Measurements from ENCODE around the gene CANT1.
"Not testable (repeated sequence)": the region's sequence is repeated elsewhere in the genome, so short reads cannot be mapped to it uniquely, and the experiment has no call there.

The CANT1 gene

DNA sequence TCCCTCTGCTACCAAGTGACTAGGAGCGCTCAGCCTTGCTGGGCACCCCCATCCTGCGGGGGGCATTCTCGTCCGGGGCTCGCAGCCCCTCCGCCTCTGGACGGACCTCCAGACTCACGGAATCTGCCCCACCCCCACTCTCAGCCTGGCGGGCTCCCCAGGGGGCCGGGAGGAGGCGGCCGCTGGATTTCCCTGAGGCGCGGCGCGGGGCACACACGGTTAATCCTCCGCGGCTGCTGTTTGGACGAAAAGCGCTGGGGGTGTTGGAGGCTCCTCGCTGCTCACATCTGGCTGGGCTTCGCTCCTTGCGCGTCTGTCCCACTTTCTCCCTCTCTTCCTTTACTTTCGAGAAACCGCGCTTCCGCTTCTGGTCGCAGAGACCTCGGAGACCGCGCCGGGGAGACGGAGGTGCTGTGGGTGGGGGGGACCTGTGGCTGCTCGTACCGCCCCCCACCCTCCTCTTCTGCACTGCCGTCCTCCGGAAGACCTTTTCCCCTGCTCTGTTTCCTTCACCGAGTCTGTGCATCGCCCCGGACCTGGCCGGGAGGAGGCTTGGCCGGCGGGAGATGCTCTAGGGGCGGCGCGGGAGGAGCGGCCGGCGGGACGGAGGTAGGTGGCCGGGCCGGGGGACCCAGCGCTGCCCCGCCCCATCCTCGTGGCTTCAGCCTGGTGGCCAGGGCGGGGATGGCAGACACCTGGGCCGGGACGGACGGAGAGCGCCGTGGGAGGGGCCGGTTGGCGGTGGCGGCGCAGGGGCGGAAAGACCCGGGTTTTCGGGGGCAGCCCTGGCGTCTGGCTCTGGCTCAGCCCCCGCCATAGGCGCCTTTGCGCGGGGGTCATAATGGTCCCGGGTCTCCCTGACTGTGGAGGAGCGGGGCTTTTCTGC is 14.6 kb upstream of the CANT1 start, which contains the start of gene C1QTNF1:
Gene C1QTNF1 (plus strand): TSS at position 284 of the 886 bp plus-strand sequence. CDS start 19,800 bp downstream, outside the sequence.
- H3K9me3 ChIP-seq (ENCODE audit: control insufficient read depth in 1 of 2, low read length in 2 of 2): no peaks in the 10 kb centered on the region
- no peak within 1 kb of the TSS for H3K27ac ChIP-seq (ENCODE audit: low read length)
- H3K4me3 ChIP-seq (ENCODE audit: low read depth in 1 of 2, low read length in 2 of 2): peak within 1 kb of the TSS; percentile 59 to 77
- peaks cover 18 to 47% of the 10 kb centered on the region in 2 donors for H3K4me1 ChIP-seq (ENCODE audit: control insufficient read depth in 1 of 2, insufficient read depth in 2 of 2, low read length in 2 of 2)
- no peaks in the 10 kb centered on the region for H3K27me3 ChIP-seq (ENCODE audit: low read depth, low read length)
- no peaks in the 10 kb centered on the region for H3K36me3 ChIP-seq (ENCODE audit: control insufficient read depth in 1 of 2, insufficient read depth in 2 of 2, low read length in 2 of 2)

DNA sequence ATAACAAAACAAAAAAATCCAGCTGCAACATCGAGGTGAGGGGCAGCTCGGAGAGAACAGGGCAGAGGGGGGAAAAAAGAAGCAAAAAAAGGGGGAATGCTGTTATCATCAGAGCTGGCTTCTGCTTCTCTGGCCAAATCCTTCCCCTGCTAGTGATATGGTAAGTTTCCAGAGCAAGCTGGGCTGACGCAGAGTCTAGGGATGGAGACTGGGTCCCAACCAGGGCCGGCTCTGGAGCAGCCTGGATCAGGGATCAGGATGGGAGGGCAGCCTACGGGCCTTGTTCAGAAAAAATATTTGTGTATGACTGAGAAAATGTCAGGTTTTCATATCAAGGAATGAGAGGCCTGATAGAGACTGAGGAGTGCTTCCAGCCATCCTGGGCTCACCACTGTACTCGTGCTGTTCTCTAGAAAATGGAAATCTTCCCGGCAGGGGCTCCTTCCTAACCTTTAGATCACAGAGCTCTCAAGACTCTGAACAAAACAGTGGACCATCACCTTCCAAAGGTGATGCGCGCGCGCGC is 13.7 kb upstream of the CANT1 start:
- no peaks in the 10 kb centered on the region for H3K36me3 ChIP-seq (ENCODE audit: control insufficient read depth in 1 of 2, insufficient read depth in 2 of 2, low read length in 2 of 2)
- H3K4me1 ChIP-seq (ENCODE audit: control insufficient read depth in 1 of 2, insufficient read depth in 2 of 2, low read length in 2 of 2): peaks cover 18 to 47% of the 10 kb centered on the region in 2 donors
- peak overlapping the region in 1 of 2 donors; percentile 77 for H3K4me3 ChIP-seq (ENCODE audit: low read depth in 1 of 2, low read length in 2 of 2)

DNA sequence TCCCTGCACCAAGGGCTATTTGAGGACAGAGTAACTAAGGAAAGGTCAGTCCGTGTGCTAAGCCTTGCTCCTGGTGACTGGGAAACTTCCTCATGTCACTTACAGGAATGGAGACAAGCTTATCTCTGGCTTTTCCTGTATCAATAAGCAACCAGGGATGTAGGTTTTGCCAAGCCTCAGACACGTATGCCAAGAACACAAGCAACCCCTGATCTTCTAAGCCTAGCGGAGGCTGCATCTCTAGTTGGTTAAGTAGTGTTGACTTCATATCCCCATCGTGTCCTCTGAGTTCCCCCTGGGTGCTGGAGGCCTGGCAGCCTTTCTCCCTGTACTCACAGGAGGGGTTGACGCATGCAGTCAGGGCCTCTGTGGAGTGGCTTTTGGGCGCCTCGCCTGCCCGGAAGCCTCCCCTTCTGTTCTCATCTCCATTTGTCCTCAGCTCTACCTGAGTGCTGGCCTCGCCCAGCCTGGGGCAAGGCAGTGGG is 13.0 kb upstream of the CANT1 start:
- Histone ChIP-seq H3K9me3 (ENCODE audit: control insufficient read depth in 1 of 2, low read length in 2 of 2) (no peaks in the 10 kb centered on the region), H3K27ac (ENCODE audit: low read length) (peak overlapping the region; percentile 11), H3K36me3 (ENCODE audit: control insufficient read depth in 1 of 2, insufficient read depth in 2 of 2, low read length in 2 of 2) (no peaks in the 10 kb centered on the region), H3K4me1 (ENCODE audit: control insufficient read depth in 1 of 2, insufficient read depth in 2 of 2, low read length in 2 of 2) (peaks cover 18 to 41% of the 10 kb centered on the region in 2 donors), H3K27me3 (ENCODE audit: low read depth, low read length) (no peaks in the 10 kb centered on the region), H3K4me3 (ENCODE audit: low read depth in 1 of 2, low read length in 2 of 2) (no peak overlapping the region)

More for the DNA sequence above, 13.7 kb upstream of the CANT1 start:
- H3K27ac ChIP-seq (ENCODE audit: low read length): no peak overlapping the region
- no peaks in the 10 kb centered on the region for H3K27me3 ChIP-seq (ENCODE audit: low read depth, low read length)
- H3K9me3 ChIP-seq (ENCODE audit: control insufficient read depth in 1 of 2, low read length in 2 of 2): no peaks in the 10 kb centered on the region

DNA sequence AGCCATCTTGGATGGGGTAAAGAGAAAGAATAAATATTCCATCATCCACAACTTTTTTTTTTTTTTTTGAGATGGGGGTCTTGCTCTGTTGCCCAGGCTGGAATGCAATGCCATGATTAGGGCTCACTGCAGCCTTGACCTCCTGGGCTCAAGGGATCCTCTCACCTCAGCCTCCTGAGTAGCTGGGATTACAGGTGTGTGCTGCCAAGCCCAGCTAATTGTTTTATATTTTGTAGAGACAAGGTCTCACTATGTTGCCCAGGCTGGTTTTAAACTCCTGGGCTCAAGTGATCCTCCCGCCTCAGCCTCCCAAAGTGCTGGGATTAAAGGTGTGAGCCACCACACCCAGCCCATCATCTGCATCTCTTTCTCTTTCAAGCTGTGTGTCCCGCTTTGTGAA is 12.4 kb upstream of the CANT1 start:
- not testable (repeated sequence) for H3K27me3 ChIP-seq (ENCODE audit: low read depth, low read length); H3K27ac ChIP-seq (ENCODE audit: low read length)
- peaks cover 13 to 35% of the 10 kb centered on the region in 2 donors for H3K4me1 ChIP-seq (ENCODE audit: control insufficient read depth in 1 of 2, insufficient read depth in 2 of 2, low read length in 2 of 2)

DNA sequence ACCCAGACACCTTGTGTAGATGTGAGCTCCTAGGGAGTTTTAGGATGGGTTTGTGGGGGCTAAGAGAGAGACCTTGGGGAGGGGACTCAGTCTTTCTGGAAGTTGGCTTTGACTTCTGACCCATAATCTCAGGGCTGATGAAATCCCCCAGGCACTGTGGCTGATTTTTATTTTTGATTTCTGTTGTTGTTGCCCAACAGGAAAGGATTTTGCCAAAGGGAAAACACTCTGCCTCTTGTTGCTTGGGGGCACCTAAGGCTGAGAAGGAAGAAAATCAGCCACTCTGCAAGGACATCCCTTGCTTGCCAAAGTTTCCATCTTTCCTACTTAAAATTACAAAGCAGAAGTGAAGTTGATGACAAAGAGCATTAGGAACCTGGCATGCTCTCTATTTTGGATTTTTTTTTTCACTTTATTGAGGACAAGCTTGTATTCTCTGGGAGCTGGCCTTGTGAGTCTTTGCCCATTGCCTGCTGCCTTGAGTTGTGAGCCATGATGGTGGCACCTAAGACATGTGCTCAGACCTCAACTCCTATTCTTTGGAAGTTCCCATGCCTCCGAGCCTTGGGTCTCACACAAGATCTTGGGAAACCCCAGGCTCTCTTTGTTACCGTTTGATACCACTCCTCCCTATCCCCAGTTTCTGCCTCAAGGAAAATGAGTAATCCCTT is 11.2 kb upstream of the CANT1 start:
- Histone ChIP-seq H3K27me3 (ENCODE audit: low read depth, low read length) (no peaks in the 10 kb centered on the region), H3K4me3 (ENCODE audit: low read depth in 1 of 2, low read length in 2 of 2) (no peak overlapping the region), H3K27ac (ENCODE audit: low read length) (peak overlapping the region; percentile 0), H3K4me1 (ENCODE audit: control insufficient read depth in 1 of 2, insufficient read depth in 2 of 2, low read length in 2 of 2) (peaks cover 8 to 26% of the 10 kb centered on the region in 2 donors), H3K36me3 (ENCODE audit: control insufficient read depth in 1 of 2, insufficient read depth in 2 of 2, low read length in 2 of 2) (no peaks in the 10 kb centered on the region), H3K9me3 (ENCODE audit: control insufficient read depth in 1 of 2, low read length in 2 of 2) (no peaks in the 10 kb centered on the region)

More for the DNA sequence above, 12.4 kb upstream of the CANT1 start:
- not testable (repeated sequence) for H3K4me3 ChIP-seq (ENCODE audit: low read depth in 1 of 2, low read length in 2 of 2); H3K9me3 ChIP-seq (ENCODE audit: control insufficient read depth in 1 of 2, low read length in 2 of 2); H3K36me3 ChIP-seq (ENCODE audit: control insufficient read depth in 1 of 2, insufficient read depth in 2 of 2, low read length in 2 of 2)

DNA sequence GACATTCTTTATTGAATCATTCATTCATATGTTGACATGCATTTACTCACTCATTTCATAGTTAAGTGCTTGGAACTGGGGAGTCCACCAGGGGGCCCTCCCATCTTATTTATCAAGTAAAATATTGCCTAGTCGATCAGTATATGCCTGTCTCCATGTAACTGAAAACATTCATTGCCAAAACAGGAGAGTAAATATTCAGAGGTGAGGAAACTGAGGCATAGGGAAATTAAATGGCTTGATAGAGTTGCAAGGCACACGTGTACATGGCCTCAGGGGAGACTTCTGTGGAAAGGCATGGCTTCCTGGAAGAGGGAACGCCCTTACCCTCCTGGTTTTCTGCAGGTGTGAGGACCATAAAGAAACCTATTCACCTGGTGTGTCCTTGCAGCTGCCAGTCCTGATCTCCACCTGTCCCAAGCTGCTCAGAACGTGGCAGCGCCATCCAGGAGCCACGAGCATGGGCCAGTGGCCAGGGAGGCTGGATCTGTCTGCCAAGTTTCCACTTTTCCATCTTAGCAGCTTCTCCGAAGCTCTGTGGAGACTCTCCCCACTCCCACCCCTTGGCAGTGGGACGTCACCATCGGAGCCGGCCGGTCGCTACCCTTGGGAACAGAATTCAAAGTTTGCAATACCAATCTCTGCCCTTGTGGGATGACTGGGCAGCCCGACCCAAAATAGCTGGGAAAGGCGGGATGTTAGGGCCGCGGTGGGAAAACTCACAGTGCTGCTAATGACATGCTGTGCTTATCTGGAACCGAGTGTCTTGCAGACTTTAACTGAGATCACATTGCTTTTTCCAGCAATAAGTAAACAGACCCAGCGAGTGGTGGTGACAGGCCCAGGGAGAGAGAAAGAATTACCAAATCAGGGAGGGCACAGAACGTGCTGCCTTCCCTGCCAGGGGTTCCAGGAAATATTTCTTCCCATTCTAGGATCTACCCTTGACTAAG is 10.3 kb upstream of the CANT1 start:
- Histone ChIP-seq H3K4me1 (ENCODE audit: control insufficient read depth in 1 of 2, insufficient read depth in 2 of 2, low read length in 2 of 2) (peaks cover 8 to 19% of the 10 kb centered on the region in 2 donors), H3K36me3 (ENCODE audit: control insufficient read depth in 1 of 2, insufficient read depth in 2 of 2, low read length in 2 of 2) (no peaks in the 10 kb centered on the region), H3K27me3 (ENCODE audit: low read depth, low read length) (no peaks in the 10 kb centered on the region), H3K4me3 (ENCODE audit: low read depth in 1 of 2, low read length in 2 of 2) (peak overlapping the region; percentile 38 to 45), H3K27ac (ENCODE audit: low read length) (peak overlapping the region; percentile 39), H3K9me3 (ENCODE audit: control insufficient read depth in 1 of 2, low read length in 2 of 2) (no peaks in the 10 kb centered on the region)

DNA sequence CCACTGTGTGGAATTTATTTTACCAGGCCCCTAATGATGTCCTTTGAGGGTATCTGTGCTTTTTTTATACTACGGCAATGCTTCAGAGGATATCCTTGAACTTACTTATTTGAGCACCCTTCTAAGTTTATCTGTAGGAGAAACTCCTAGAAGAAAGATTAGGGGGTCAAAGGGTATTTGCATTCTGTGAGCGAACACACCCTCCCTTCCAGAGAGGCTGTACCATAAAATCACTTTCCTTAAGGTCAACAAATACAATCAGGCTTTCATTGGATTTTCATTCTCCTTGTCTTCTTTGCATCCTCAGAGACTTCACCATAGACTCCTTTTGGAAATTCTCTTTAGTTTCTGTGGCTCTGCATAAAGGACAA is 9.7 kb upstream of the CANT1 start:
- H3K4me1 ChIP-seq (ENCODE audit: control insufficient read depth in 1 of 2, insufficient read depth in 2 of 2, low read length in 2 of 2): peaks cover 8 to 15% of the 10 kb centered on the region in 2 donors
- no peaks in the 10 kb centered on the region for H3K9me3 ChIP-seq (ENCODE audit: control insufficient read depth in 1 of 2, low read length in 2 of 2)
- no peak overlapping the region for H3K4me3 ChIP-seq (ENCODE audit: low read depth in 1 of 2, low read length in 2 of 2)
- no peaks in the 10 kb centered on the region for H3K27me3 ChIP-seq (ENCODE audit: low read depth, low read length)
- H3K36me3 ChIP-seq (ENCODE audit: control insufficient read depth in 1 of 2, insufficient read depth in 2 of 2, low read length in 2 of 2): no peaks in the 10 kb centered on the region
- peak overlapping the region; percentile 39 for H3K27ac ChIP-seq (ENCODE audit: low read length)

DNA sequence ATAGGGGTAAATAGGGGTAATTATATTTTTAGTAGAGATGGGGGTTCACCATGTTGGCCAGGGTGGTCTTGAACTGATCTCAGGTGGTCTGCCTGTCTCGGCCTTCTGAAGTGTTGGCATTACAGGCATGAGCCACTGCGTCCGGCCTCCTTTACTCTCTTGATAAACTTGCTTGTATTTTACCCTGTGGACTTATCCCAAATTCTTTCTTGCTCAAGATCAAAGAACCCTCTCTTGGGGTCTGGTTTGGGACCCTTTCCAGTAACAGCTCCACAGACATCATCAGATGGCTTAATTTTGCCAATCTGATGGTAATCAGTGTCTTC is 8.8 kb upstream of the CANT1 start:
- no peaks in the 10 kb centered on the region for H3K36me3 ChIP-seq (ENCODE audit: control insufficient read depth in 1 of 2, insufficient read depth in 2 of 2, low read length in 2 of 2)
- H3K4me1 ChIP-seq (ENCODE audit: control insufficient read depth in 1 of 2, insufficient read depth in 2 of 2, low read length in 2 of 2): peaks cover 8 to 10% of the 10 kb centered on the region in 2 donors
- H3K9me3 ChIP-seq (ENCODE audit: control insufficient read depth in 1 of 2, low read length in 2 of 2): no peaks in the 10 kb centered on the region
- no peak overlapping the region for H3K4me3 ChIP-seq (ENCODE audit: low read depth in 1 of 2, low read length in 2 of 2)
- H3K27me3 ChIP-seq (ENCODE audit: low read depth, low read length): no peaks in the 10 kb centered on the region
- H3K27ac ChIP-seq (ENCODE audit: low read length): no peak overlapping the region

DNA sequence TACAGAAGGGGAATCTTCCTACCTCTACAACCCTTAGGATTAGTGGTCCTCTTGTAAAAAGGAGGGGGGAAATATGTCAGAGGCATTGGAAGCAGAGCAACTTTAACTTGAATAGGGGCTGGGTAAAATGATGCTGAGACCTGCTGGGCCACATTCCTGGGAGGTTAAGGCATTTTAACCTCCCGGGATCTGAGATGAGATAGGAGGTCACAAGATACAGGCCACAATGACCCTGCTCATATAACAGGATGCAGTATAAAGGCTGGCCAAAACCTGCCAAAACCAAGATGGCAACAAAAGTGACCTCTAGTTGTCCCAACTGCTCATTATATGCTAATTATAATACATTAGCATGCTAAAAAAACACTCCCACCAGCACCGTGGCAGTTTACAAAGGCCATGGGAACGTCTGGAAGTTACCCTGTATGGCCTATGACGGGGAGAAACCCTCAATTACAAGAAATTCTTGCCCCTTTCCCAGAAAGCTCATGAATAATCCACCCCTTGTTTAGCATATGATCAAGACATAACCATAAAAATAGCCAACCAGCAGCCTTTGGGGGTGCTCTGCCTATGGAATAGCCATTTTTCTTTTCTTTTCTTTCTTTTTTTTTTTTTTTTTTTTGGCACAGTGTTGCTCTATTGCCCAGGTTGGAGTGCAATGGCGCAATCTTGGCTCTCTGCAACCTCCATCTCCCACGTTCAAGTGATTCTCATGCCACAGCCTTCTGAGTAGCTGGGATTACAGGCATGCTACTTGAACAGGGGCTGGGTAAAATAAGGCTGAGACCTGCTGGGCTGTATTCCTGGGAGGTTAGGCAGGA is 8.2 kb upstream of the CANT1 start:
- peaks cover 8% of the 10 kb centered on the region in 2 donors for H3K4me1 ChIP-seq (ENCODE audit: control insufficient read depth in 1 of 2, insufficient read depth in 2 of 2, low read length in 2 of 2)
- H3K27me3 ChIP-seq (ENCODE audit: low read depth, low read length): no peaks in the 10 kb centered on the region
- H3K27ac ChIP-seq (ENCODE audit: low read length): no peak overlapping the region
- H3K9me3 ChIP-seq (ENCODE audit: control insufficient read depth in 1 of 2, low read length in 2 of 2): no peaks in the 10 kb centered on the region
- no peaks in the 10 kb centered on the region for H3K36me3 ChIP-seq (ENCODE audit: control insufficient read depth in 1 of 2, insufficient read depth in 2 of 2, low read length in 2 of 2)
- no peak overlapping the region for H3K4me3 ChIP-seq (ENCODE audit: low read depth in 1 of 2, low read length in 2 of 2)

DNA sequence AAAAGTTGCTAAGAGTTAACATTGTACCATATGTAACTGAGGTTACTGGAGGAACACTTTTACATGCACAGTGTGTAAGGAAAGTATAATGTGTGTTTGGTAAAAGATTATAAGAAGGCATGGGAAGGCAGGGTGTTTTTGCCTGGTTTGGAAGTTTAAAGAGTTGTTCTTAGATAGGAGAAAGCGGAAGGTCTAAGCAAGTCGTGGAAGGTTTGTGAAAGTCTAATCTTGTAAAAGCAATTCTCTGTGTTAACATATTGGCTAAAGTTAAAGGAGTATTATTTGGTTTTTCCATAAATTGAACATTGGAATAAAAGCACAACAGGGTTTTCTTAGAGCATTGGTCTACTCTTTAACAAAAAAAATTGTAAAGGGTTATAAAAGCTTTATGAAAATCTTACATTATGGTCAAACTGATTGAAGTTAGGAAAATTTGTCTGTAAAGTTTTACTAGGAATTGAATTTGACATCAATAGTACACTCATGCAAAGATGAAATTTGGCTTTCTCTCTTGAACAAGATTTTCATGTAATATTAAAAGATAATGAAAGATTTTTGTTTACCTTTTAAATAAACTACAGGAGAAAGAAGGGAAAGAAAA is 4.7 kb upstream of the CANT1 start:
- Histone ChIP-seq H3K9me3 (ENCODE audit: control insufficient read depth in 1 of 2, low read length in 2 of 2) (no peaks in the 10 kb centered on the region), H3K4me1 (ENCODE audit: control insufficient read depth in 1 of 2, insufficient read depth in 2 of 2, low read length in 2 of 2) (peaks cover 0 to 4% of the 10 kb centered on the region in 2 donors), H3K27me3 (ENCODE audit: low read depth, low read length) (no peaks in the 10 kb centered on the region), H3K4me3 (ENCODE audit: low read depth in 1 of 2, low read length in 2 of 2) (no peak overlapping the region), H3K36me3 (ENCODE audit: control insufficient read depth in 1 of 2, insufficient read depth in 2 of 2, low read length in 2 of 2) (no peaks in the 10 kb centered on the region), H3K27ac (ENCODE audit: low read length) (no peak overlapping the region)

Data from muscle layer of duodenum (tissue), 2 donors.